Smooth muscle cell of the pulmonary artery (primary cell): ENCODE measurements around the gene KRT85. TPM values are rescaled to one million over a fixed set of nuclear protein-coding genes. Genes with fewer than 3 reads are reported as not detected.

Source experiments
- total RNA-seq: library from RNA; depleted of rRNA; stranded (reverse); fragments of >200 nt; gene quantifications from 2 replicates; pipeline ENCODE4 v1.2.3, GENCODE V29; 2014

The KRT85 gene
- total RNA-seq, result not detected in 2 replicates

DNA sequence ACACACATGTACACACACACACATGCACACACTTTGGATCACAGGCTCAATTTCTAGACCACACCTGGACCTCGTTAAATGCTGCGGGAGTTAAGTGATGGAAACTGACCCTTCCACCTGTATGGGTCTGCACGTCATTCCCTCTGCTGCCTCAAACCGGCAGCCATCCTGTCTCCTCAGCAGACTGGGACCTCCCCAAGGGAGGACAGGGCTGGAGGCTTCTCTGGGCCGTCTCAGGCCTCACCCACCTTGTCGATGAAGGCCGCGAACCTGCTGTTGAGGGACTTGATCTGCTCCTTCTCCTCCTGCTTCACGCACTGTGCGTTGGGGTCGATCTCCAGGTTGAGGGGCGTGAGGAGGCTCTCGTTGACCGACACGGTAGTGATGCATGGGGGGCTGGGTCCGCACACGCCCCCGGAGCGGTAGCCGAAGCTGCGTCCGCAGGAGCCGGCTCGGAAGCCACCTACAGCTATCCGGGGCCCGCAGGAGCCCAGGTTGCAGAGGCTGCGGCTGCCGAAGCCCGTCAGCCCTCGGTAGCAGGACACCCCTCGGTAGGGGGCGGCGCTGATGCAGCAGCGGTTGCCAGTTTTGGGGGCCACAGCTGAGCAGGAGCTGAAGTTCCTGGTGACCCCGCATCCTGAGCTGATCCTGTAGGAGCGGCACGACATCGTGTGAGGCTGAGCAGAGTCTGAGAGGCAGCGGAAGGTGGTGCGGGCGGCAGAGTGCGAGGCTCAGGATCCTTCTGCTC, at the start of gene KRT85:
Gene KRT85, minus strand, starts transcription at position 744 of the 748 bp plus-strand sequence. Its CDS starts 76 bp downstream, at position 668.

DNA sequence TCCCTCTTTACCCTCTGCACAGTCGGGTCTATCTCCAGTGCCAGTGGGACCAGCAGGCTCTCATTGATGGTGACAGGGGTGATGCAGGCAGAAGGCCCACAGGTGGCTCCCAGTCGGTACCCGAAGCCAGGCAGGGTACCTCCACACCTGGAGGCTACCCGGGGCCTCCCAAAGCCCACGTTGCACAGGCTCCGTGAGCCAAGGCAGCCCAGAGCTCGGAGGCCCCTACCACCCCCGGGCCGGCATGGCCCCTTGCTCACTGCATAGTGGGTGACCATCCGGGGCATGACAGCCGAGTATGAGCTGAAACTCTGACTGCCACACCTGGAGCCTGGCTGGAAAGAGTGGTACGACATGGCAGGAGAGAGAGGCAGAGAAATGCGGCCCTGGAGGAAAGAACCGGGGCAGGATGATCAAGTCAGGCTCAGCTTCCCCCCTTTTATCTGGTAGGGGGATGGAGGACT, 38.7 kb upstream of the KRT85 start, which contains the start of gene KRT82:
Gene KRT82, minus strand, starts transcription at position 414 of the 464 bp plus-strand sequence. Its CDS starts 58 bp downstream, at position 356.

DNA sequence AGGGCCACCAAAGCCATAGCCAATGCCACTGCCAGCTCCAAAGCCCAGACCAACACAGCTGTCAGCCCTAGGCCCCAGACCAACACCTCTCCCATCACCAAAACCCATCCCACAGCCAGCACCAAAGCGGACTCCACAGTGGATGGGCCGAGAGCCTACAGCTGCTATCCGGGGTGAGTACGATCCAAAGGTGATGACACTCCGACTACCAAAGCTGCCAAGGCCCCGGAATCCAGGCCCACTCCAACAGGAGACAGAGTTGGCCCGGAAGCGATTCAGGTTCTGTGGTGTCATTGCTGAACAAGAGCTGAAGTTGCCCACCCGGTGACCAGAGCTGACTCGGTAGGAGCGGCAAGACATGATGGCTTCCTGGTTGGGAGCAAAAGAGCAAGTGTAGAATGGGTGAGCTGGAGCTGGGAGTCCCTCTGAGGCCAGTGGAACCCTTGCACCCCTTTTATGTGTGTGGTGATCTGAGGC, 18.0 kb upstream of the KRT85 start, which contains the start of gene KRT84:
Gene KRT84, minus strand, starts transcription at position 427 of the 477 bp plus-strand sequence. Its CDS starts 67 bp downstream, at position 360.

DNA sequence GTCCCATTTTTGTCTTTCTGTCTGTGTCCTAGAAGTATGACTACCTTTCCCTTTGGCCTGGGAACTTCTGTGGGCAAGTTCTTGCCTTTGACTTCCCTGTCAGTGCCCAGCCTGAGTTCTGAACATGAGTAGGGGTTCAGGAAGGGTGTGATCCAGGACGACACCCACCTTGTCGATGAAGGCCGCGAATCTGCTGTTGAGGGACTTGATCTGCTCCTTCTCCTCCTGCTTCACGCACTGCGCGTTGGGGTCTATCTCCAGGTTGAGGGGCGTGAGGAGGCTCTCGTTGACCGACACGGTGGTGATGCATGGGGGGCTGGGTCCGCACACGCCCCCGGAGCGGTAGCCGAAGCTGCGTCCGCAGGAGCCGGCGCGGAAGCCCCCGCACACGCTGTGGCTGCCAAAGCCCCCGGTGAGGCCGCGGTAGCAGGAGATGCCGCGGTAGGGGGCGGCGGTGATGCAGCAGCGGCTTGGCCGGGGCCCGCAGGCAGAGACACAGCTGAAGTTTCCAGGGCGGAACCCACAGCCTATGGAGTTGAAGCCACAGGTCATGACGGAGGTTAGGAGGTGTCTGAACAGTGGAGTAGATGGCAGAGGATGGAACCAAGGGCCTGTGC, 46.4 kb downstream of the KRT85 start, which contains the start of gene KRT83:
Gene KRT83, minus strand, starts transcription at position 615 of the 617 bp plus-strand sequence. Its CDS starts 63 bp downstream, at position 552.

Other genes starting within 250 kb of the KRT85 start
- gene KRT80, start 175.5 kb downstream of the KRT85 start, total RNA-seq, result 0.65 and 0.83 TPM in 2 replicates
- 15.0 and 16.4 TPM in 2 replicates for gene KRT7, start 134.2 kb downstream of the KRT85 start, total RNA-seq
- 5.0 and 8.7 TPM in 2 replicates for gene KRT86, start 92.8 kb downstream of the KRT85 start, total RNA-seq
- gene KRT81, start 75.9 kb downstream of the KRT85 start, total RNA-seq, result 0.13 and 0.20 TPM in 2 replicates
- not detected in 2 replicates for gene KRT83, start 46.1 kb downstream of the KRT85 start, total RNA-seq
- not detected in 2 replicates for gene KRT84, start 18.2 kb upstream of the KRT85 start, total RNA-seq
- gene KRT82, start 38.9 kb upstream of the KRT85 start, total RNA-seq, result not detected in 2 replicates
- gene KRT75, start 66.9 kb upstream of the KRT85 start, total RNA-seq, result not detected in 2 replicates
- 0.20 and 0.33 TPM in 2 replicates for gene KRT6B, start 84.7 kb upstream of the KRT85 start, total RNA-seq
- gene KRT6C, start 106.3 kb upstream of the KRT85 start, total RNA-seq, result 0.07 TPM in 1 of 2 replicates, not detected in the other
- gene KRT6A, start 125.8 kb upstream of the KRT85 start, total RNA-seq, result 2.7 and 11.9 TPM in 2 replicates
- gene KRT5, start 152.9 kb upstream of the KRT85 start, total RNA-seq, result 0.52 and 1.8 TPM in 2 replicates
- not detected in 2 replicates for gene KRT71, start 185.7 kb upstream of the KRT85 start, total RNA-seq
- not detected in 2 replicates for gene KRT74, start 206.4 kb upstream of the KRT85 start, total RNA-seq
- gene KRT72, start 234.0 kb upstream of the KRT85 start, total RNA-seq, result not detected in 2 replicates